ENCODE data around the gene ASTN1. TPM values are rescaled to one million over a fixed set of nuclear protein-coding genes. Genes with fewer than 3 reads are reported as not detected.

The ASTN1 gene
- total RNA-seq, 1 donor from 2014 or later, result not detected

DNA sequence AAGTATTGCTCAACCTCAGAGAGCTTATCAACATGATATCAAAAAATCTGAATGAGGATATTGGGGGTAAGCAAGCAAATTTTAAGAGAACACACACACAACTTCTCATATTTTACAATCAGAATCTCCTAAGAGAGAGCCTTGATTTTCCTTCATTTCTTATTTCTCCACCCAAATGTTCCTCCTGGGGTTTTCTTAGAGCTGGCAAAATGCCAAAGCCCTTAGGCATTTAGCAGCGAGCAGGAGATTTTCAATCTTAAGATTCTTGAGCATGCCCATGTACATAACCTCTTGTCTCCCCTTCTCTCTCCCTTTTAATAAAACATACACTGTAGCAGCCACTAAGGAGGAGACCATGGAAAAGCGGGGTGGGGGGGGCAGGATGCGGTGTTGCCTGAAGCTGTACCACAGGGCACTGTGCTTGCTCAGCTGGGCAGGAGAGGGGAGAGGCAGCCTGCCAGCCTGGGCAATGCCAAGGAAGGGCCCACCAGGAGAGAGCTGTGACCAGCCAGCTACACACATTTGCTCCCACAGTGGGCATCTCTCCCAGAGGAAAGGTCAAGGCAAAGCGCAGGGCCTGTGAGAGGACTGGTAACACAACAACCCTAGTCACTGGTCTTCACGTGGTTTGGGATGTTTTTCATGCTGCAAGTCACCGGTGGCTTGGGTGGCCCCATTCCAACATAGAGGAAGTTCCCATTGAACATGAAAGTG lies 10.6 kb upstream of the ASTN1 start:
- intact Hi-C loops (cut with micrococcal nuclease), result loop anchor here (5.0 kb wide), 1 partner anchor 278 kb away; no protein-coding TSS in a partner anchor
- Mint-ChIP-seq H3K36me3 (ENCODE audit: low read depth) (no peaks in the 10 kb centered on the region), H3K27ac (no peak overlapping the region), H3K27me3 (peaks cover 8% of the 10 kb centered on the region), H3K4me1 (no peaks in the 10 kb centered on the region), H3K9me3 (no peaks in the 10 kb centered on the region), H3K4me3 (no peak overlapping the region)
- no peak for DNase-seq

DNA sequence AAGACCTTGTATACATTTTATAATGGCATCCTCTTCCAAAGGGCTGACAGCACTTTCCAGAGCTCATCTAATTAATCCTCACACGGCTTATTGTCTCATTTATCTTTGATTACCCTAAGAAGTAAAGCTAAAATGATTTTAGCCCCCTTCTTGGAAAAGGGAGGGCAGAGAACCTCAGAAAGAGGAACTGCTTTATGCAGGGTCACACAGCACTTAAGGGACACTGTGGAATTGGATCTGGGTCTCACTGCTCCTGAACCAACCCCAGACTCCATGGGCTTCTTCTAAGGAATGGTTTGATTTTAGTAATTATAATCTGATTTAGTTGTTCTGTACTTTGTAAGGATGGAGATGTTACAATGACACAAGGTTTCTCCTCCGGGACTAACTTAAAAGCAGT lies 9.5 kb upstream of the ASTN1 start:
- no peak overlapping the region for H3K4me3 Mint-ChIP-seq
- peaks cover 4% of the 10 kb centered on the region for H3K27me3 Mint-ChIP-seq
- intact Hi-C loops (cut with micrococcal nuclease), result no loop called here
- no peak overlapping the region for H3K27ac Mint-ChIP-seq
- H3K9me3 Mint-ChIP-seq, result no peaks in the 10 kb centered on the region
- H3K36me3 Mint-ChIP-seq (ENCODE audit: low read depth), result no peaks in the 10 kb centered on the region
- no peaks in the 10 kb centered on the region for H3K4me1 Mint-ChIP-seq
- DNase-seq, result no peak

DNA sequence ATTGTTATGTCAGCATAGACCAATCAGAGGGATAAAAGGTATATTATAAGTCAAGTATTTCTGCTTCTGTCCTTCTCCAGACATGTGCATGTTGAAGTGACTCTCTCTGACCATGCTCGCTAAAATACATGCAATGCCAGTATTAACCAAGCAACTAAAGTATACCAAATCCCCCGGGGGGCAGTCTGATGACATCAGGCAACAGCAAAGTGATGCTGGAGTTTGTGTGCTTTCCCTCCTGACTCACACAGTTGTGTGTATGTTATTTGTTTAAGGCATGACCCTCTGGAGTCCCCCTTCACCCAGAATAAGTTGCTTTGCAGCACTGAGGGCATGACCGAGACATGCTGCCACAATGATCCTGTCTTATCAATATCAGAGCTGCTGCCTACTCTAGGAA lies 8.4 kb upstream of the ASTN1 start:
- H3K9me3 Mint-ChIP-seq, result no peaks in the 10 kb centered on the region
- H3K27ac Mint-ChIP-seq, result no peak overlapping the region
- no peaks in the 10 kb centered on the region for H3K36me3 Mint-ChIP-seq (ENCODE audit: low read depth)
- peaks cover 4% of the 10 kb centered on the region for H3K27me3 Mint-ChIP-seq
- intact Hi-C loops (cut with micrococcal nuclease), result no loop called here
- no peaks in the 10 kb centered on the region for H3K4me1 Mint-ChIP-seq
- H3K4me3 Mint-ChIP-seq, result no peak overlapping the region
- DNase-seq, result no peak

DNA sequence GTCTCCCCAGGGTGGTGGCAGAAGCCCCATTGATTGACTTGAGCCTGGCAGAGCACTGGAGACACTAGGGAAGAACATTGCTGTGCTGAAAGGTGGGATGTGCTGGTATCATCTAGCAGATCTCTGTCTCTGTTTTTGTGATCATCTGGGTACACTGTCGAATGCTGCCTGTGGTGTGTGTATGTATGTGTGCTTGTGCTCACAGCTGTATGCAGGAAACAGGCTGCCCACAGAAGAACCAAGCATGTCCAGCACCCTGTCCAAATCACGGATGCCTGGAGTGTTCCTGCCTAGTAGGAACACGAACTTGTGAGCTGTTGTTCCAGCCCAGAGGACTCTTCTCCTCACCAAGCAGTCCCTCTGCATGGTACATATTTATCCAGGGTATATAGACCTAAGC lies 7.8 kb upstream of the ASTN1 start:
- Mint-ChIP-seq H3K27ac (no peak overlapping the region), H3K36me3 (ENCODE audit: low read depth) (no peaks in the 10 kb centered on the region), H3K27me3 (peaks cover 4% of the 10 kb centered on the region), H3K4me3 (no peak overlapping the region), H3K4me1 (no peaks in the 10 kb centered on the region), H3K9me3 (no peaks in the 10 kb centered on the region)
- intact Hi-C loops (cut with micrococcal nuclease), result no loop called here
- DNase-seq, result no peak

DNA sequence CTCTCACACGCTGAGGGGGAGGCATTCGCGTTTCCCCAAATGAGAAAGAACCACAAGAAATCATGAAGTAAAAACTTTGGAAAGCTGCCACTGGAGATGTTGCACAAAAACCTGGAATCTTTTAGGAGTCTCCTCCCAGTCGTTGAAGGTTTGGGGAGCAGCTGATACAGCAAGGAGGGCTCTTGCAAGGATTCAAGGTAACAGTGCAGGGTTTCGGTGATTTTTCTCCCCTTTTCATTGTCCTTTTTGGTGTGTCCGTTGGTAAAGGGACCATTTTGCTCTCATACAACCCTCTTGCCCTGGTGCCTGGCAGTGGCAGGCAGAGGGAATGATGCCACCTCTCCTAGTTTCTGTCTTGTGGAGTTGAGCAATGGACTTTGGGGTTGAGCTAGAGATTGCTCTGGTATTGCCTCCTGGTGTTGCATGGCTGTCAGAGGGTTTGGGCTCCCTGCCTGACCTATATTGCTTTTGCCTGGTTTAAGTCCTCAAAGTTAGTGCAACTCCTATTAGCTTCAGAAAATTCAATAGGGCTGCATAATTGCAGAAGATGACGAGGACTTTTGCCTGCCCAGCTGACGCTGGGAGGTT lies 7.1 kb upstream of the ASTN1 start:
- H3K36me3 Mint-ChIP-seq (ENCODE audit: low read depth), result no peaks in the 10 kb centered on the region
- H3K4me1 Mint-ChIP-seq, result no peaks in the 10 kb centered on the region
- peaks cover 4% of the 10 kb centered on the region for H3K27me3 Mint-ChIP-seq
- no peak for DNase-seq
- H3K9me3 Mint-ChIP-seq, result no peaks in the 10 kb centered on the region
- intact Hi-C loops (cut with micrococcal nuclease), result no loop called here
- no peak overlapping the region for H3K27ac Mint-ChIP-seq
- H3K4me3 Mint-ChIP-seq, result no peak overlapping the region

DNA sequence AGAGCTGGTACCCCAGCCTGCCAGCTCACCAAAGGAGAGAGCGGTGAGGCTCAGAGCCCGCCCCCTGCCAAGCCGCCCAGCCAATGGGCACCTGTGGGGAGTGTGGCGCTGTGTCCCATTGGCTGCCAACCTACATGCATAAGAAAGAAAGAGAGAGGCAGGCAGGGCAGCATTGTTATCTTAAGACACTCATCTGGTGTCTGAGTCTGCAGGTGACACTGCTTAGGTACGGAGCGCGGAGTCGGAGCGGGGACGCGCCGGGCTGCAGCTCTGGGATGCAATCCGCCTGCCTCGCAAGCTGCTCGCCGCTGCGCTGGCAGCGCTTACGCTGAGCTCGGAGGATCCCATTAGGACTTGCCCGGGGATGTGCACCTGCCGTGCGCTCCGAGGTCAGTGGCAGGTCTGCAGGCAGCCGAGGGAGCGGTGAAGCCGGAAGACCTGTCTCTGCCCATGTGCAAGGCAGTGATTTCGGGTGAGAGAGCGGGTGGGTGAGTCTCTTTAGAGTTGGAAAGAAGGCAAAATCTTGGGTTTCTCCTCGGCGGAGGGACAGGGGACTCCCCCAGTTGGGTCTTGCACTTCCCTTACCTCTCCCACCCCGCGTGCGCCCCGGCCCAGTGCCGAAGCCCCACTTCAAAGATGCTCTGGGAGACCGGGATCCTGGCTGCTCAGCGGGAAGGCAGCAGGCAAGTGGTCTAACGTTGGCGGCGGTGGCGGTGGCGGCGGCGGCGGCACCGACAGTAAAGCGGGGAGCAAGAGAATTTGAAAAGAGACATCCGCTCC lies 6.4 kb upstream of the ASTN1 start, which contains the start of gene BRINP2:
Gene BRINP2 (plus strand): TSS at position 203 of the 780 bp plus-strand sequence. CDS start 58,919 bp downstream, outside the sequence.
- Mint-ChIP-seq H3K4me3 (no peak within 1 kb of the TSS), H3K36me3 (ENCODE audit: low read depth) (no peaks in the 10 kb centered on the region), H3K4me1 (no peaks in the 10 kb centered on the region), H3K27ac (no peak within 1 kb of the TSS), H3K9me3 (no peaks in the 10 kb centered on the region), H3K27me3 (peaks cover 4% of the 10 kb centered on the region)
- DNase-seq, result no peak
- intact Hi-C loops (cut with micrococcal nuclease), result no loop called here

DNA sequence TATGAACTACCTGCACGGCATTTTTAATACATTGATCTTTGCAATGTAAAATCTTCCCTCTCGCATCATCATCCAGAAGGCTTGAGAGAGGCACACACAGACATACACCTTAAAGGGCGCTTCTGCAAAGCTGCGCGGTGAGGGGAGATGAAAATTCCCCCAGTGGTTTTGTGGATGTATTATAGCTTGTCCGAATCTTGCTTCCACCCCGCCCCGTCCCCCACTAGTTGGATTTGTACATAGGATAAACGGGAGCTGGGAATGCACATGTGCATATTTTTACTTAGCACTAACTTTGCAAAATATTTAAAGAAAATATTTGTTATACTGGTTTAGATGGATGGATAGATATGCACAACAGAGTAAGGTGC lies 542 bp upstream of the ASTN1 start:
- no peaks in the 10 kb centered on the region for H3K9me3 Mint-ChIP-seq
- peaks cover 25% of the 10 kb centered on the region for H3K27me3 Mint-ChIP-seq
- no peak overlapping the region for H3K4me3 Mint-ChIP-seq
- no peaks in the 10 kb centered on the region for H3K4me1 Mint-ChIP-seq
- H3K27ac Mint-ChIP-seq, result no peak overlapping the region
- intact Hi-C loops (cut with micrococcal nuclease), result no loop called here
- no peak for DNase-seq
- H3K36me3 Mint-ChIP-seq (ENCODE audit: low read depth), result no peaks in the 10 kb centered on the region

DNA sequence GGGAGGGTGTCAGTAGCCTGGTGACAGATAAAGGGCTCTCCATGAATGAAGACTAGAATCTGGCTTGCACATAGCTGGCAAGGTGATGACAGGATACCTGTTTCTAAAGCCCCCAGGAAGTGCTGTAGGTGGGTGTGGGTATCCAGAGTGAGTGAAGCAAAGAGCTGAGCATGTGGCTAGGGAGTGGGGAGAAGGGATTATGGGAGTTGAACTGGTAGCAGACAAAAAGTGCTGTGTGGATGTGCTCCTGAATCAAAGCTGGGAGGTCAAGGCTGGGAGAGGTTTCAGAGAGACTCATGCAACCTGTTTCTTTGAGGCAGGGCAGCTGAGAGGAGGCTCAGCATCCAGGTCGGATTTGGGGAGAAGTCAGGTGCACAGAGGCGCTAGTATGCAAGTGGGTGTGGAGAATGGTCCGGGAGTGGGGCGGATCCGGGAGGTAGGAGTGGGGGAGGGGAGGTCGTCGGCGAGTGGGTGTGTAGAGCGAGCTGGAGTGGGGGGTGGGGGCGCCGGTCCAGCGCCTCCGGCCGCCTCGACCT lies 600 bp downstream of the ASTN1 start:
- peaks cover 25% of the 10 kb centered on the region for H3K27me3 Mint-ChIP-seq
- no peak overlapping the region for H3K27ac Mint-ChIP-seq
- H3K36me3 Mint-ChIP-seq (ENCODE audit: low read depth), result no peaks in the 10 kb centered on the region
- no peak overlapping the region for H3K4me3 Mint-ChIP-seq
- no peaks in the 10 kb centered on the region for H3K9me3 Mint-ChIP-seq
- DNase-seq, result no peak
- intact Hi-C loops (cut with micrococcal nuclease), result no loop called here
- no peaks in the 10 kb centered on the region for H3K4me1 Mint-ChIP-seq

DNA sequence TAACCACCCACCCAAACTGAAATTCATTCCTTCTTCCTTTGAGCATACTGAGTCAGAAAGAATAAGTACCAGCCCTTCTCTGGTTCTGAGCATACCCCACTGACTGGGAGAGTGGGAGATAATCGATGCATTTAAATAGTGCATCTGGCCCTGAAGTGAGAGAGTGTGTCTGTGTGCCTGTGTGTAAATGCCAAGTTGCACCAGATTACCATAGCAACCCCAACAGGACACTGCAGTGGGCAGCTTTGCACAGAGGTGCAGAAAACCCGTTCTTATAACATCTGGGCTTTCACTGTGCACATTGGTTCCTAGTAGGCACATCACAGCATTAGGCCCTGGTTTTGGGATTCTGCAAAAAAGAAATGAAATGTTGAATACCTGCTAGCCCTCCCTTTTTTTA lies 2.3 kb downstream of the ASTN1 start:
- H3K36me3 Mint-ChIP-seq (ENCODE audit: low read depth), result no peaks in the 10 kb centered on the region
- H3K9me3 Mint-ChIP-seq, result no peaks in the 10 kb centered on the region
- no peaks in the 10 kb centered on the region for H3K4me1 Mint-ChIP-seq
- no peak overlapping the region for H3K4me3 Mint-ChIP-seq
- no peak for DNase-seq
- intact Hi-C loops (cut with micrococcal nuclease), result no loop called here
- peaks cover 25% of the 10 kb centered on the region for H3K27me3 Mint-ChIP-seq
- H3K27ac Mint-ChIP-seq, result no peak overlapping the region

DNA sequence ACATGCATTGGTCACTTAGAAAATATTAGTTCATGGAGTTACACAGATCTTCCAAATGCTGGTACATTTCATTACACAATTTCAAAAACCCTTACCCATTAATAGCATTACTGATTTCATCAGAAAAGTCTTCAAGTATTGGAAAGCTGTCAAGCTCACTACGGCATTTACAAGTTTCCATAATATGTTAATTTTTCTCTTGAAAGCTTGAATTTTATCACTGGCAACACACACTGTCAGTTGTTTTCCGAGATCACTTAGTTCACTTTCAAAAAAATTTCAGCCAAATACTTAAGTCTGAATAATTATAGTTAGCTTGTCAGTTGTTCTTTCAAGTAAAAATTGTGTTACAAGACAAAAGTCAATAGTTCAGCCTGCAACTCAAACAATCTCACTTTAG lies 18.0 kb downstream of the ASTN1 start:
- intact Hi-C loops (cut with micrococcal nuclease), result no loop called here
- Mint-ChIP-seq H3K27me3 (no peaks in the 10 kb centered on the region), H3K9me3 (no peaks in the 10 kb centered on the region), H3K36me3 (ENCODE audit: low read depth) (no peaks in the 10 kb centered on the region), H3K4me3 (no peak overlapping the region), H3K27ac (no peak overlapping the region), H3K4me1 (no peaks in the 10 kb centered on the region)
- DNase-seq, result no peak

DNA sequence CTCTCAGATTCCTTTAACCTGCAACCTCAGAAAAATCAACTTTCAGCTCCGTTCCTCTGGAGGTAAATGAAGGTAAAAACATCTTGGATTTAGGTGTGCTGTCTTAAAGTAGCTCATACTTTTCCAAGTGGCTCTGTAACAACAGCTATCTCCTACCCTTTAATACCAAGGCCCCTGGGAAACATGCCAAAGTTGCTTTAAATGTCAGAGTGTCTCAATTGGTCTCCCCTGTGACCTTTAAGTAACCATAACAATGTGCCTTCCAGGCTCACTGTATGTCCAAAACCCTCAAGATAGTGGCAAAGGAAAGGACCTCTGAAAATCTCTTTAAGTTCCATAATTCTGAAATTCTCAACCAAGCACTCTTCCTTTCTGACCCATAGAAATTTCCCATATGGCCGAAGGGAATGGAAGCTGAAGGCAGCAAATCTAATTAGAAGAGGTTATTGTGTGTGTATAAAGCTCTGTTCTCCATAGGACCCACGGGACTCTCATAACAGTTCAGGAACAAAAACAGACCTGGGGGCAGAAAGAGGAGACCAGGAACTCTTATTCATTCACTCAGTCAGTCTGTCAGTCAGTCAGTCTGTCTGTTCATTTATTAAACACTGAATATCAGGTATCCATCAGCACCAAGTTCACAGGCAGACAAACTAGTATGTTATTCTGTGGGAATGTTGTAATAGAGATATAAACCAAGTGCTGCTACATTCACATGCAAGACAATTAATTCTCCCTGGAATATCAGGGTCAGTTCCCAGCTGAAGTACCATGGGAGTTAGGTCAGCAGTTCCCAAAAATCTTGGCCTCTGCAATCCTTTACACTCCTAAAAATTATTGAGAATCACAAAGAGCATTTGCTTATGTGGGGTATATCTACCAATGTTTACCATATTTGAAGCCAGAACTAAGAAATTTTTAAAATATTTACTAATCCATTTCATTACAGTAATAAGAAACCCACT lies 19.1 kb downstream of the ASTN1 start:
- intact Hi-C loops (cut with micrococcal nuclease), result no loop called here
- no peaks in the 10 kb centered on the region for H3K36me3 Mint-ChIP-seq (ENCODE audit: low read depth)
- H3K27me3 Mint-ChIP-seq, result no peaks in the 10 kb centered on the region
- no peak overlapping the region for H3K4me3 Mint-ChIP-seq
- no peak overlapping the region for H3K27ac Mint-ChIP-seq
- H3K4me1 Mint-ChIP-seq, result no peaks in the 10 kb centered on the region
- no peaks in the 10 kb centered on the region for H3K9me3 Mint-ChIP-seq
- DNase-seq, result no peak

DNA sequence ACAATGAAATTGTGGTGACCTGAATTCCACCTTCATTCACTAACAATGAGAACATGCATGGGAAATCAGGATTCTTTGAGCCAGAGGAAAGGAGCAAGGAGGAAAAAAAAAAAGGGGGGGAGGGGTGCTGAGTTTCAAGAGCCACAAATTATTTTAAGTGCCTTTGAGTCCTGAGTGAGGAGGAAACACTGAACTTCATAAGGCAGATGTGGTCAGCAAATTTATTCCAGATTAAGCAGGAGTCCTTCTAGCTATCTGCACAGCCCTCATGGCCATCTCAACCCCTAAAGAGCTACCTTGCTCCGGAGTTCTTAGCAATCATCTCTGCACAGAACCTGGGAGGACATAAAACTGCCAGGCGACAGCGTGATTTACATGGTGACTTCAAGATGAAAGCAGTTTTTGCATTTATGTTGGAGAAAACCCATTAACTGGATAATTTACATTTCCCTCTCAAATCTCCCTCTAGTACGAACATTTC lies 21.7 kb downstream of the ASTN1 start:
- H3K4me1 Mint-ChIP-seq, result no peaks in the 10 kb centered on the region
- no peak for DNase-seq
- no peaks in the 10 kb centered on the region for H3K27me3 Mint-ChIP-seq
- no peak overlapping the region for H3K4me3 Mint-ChIP-seq
- intact Hi-C loops (cut with micrococcal nuclease), result no loop called here
- H3K9me3 Mint-ChIP-seq, result no peaks in the 10 kb centered on the region
- H3K27ac Mint-ChIP-seq, result no peak overlapping the region
- no peaks in the 10 kb centered on the region for H3K36me3 Mint-ChIP-seq (ENCODE audit: low read depth)

DNA sequence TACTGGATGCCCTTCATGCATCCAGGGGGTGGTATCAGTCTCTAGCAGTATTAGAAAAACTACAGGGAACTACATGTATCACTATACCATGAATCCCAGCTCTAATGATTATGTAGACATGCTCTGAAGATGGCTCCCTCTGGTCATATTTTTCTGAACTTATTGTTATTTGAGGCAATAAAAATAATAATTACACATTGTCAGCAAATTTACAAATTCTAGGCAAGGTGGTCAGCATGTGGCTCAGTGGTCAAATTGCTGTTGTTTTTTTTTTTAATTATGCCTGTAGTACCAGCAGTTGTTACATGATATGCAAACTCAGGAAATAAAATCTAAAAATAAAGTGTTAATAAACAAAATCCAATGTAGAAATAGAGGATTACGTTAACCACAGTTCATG lies 22.5 kb downstream of the ASTN1 start:
- intact Hi-C loops (cut with micrococcal nuclease), result no loop called here
- Mint-ChIP-seq H3K4me3 (no peak overlapping the region), H3K27ac (no peak overlapping the region), H3K36me3 (ENCODE audit: low read depth) (no peaks in the 10 kb centered on the region), H3K9me3 (no peaks in the 10 kb centered on the region), H3K4me1 (no peaks in the 10 kb centered on the region), H3K27me3 (no peaks in the 10 kb centered on the region)
- no peak for DNase-seq

Measured in activated CD4-positive, alpha-beta T cell treated with anti-CD3 and anti-CD28 coated beads, Interleukin-2, amount 10 ng/mL, durations not matched to agents 24 days and 14 days (primary cell).